Fibroblast of skin of left biceps (primary cell): Measurements from ENCODE around the gene MAP7.
"Not testable (repeated sequence)": the region's sequence is repeated elsewhere in the genome, so short reads cannot be mapped to it uniquely, and the experiment has no call there.

Experiments used
- DNase-seq, 2 experiments: peaks; one replicate each; pipeline ENCODE4 v3.0.0-alpha.2; 2013; ENCODE audit warnings: low read depth in 2 of 2

Gene MAP7

DNA sequence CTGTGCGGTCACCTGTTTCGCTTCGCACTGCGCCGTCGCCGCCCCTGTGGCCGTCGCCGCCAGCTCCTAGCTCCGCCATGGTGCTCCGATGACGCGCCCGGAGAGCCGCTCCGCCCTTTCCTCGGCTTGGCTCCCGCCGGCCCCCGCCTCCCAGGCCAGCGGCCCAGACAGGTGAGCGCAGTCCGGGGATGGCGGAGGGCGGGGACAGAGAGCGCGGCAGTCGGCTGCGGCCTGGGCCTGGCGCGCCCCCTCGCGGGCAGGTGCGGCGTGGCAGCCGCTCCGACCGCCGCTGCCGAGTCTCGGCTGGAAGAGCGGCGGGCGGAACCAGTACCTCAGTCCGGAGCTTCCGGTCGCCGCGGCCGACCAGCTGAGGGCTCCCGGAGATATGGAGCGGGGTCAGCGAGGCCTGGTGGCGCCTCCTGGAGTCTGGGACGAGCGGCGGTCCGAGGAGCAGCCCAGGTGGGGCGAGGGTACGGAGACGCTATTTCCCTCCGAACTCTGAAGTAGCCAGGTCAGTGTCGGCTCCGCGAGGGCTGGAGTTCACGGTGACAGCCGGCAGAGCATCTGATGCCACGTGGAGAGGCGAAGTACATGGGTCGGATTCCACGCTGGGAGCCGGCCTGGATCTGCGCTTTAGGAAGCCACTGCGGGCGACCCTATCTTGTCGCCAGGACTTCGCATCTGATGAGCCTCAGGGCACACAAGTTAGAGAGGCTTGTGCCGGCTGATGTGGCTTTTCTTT is at the start of gene MAP7:
Gene MAP7 (minus strand): TSS at position 93 of the 742 bp plus-strand sequence. CDS start 14 bp downstream, at position 79.
- DNase-seq, result no peak

DNA sequence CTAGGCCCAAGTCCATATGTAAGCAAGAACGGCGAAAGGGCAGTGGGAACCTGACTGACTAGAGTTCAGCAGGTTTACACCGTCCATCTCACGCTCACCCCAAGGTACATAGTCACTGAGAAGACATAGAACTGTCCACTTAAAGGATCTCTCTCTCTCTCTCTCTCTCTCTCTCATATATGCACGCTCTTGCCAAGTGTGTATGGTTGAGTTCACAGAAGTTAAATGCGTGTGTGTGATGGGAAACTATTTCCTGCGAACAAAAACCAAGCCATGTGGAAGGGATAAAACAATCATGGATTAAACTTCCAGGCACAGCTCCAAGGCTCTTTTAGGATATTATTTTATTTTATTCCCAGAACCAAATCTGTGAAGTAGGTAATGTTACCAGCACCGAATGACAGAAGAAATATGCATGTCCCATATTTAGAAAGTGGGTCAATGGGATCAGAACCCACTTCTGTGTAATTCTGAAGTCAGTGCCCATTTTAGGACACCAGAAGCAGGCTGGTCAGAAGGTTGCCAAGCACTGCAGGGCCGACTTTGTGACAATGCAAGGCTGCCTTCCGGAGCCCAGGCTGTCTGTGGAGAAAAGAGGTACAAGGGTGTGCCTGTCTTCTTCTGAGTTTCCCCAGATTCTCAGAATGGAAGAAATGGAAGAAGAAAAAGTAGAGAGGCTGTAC is 49.2 kb upstream of the MAP7 start:
- peak; percentile 58 to 72 for DNase-seq

DNA sequence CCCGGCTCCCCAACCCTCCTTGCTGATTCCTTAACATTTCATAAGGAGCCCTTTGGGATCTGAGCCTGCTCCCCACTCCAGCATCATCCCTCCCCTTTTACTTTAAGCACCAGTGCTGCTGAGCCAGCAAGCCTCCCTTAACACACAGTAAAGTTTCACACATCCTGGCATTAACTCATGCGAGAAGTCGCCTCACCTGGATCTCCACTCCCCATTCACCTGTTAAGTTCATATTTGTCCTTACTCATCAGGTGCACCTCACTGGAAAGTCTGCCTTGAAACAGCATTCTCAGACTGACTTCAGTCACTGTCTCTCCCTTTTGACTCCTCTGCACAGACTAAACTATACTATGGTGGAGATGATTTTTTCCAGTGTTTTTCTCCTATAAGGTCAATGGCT is 47.8 kb upstream of the MAP7 start:
- no peak for DNase-seq

DNA sequence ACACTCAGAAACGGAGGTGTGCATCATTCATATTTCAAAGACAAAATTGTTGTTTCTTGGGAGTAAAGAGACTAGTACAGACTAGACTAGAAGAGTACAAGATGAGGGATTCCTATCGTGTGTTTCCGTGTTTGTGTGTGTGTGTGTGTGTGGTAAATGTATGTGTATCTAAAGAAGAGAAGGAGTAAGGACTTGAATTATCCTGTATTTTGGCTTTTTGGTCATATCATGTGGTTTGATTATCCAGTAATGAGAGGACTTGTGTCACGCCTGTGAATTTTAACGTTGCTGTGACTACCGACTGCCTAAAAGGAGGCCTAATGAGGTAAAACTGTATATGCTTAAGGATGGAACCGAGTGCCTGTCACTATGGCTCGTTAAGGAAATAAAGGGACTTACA is 44.4 kb upstream of the MAP7 start:
- no peak for DNase-seq

DNA sequence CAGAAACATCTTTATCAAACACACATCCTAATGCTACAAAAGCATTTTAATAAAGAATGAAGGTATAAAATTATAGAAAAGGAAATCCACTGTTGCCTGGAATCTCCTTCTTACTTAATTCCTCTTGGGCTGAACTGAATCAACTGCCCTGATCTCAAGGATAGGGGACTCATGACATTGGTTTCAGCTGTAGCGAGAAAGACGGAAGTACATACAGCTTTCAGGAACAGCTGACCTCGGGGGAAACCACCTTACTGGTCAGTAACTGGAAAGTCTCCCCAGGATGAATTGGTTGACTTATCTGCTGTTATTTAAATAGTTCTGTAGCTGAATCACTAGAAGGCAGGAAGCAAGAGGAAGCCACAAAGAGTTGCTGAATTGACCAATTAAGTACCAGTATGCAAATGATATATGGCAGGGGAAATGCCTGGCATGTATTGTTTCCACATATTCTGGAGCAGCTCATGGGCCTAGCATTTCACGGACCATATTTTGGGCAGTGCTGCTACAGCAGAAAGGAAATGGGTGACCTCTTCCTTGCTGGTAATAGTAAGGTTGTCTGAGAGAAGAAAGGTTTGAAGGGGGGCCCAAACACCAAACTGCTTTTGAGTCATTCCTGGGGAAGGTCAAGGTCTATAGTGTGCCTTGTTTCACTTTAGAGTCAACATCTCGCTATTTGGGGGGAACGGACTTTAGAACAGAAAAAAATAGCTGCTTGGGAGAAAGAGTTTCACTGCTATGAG is 43.7 kb upstream of the MAP7 start:
- peak; percentile 83 to 90 for DNase-seq

DNA sequence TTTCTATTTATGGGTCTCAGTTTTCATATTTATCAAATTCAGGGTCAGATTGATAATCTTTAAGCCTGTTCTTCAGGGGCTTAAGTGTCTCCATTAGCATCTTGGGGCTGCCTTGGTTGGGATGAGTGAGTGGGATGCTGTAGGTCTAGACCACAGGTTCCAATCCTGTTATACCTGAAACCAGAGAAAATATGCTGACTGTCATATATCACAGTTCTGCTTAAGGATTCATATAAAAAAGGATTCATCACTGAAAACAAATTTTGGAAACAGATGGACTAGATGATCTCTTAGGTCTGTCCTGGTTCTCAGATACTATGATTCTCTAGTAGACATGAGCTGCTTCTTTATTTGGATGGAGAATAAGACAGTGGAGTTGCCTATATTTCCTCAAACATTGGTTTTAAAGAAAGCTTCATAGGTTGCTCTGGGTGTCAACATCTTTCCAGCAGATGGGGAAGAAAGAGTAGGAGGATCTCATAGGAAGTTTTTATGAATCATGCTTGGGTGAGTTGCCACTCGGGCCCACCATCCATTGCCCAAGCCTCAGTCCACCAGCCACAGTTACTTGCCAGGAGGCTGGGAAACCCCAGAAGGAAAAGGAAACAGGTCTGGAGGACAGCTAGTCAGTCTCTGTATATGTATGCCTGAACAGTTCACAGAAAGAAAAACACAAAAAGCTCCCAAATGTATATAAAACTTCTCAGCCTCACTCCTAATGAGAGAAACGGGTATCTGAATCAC is 42.9 kb upstream of the MAP7 start:
- no peak for DNase-seq

DNA sequence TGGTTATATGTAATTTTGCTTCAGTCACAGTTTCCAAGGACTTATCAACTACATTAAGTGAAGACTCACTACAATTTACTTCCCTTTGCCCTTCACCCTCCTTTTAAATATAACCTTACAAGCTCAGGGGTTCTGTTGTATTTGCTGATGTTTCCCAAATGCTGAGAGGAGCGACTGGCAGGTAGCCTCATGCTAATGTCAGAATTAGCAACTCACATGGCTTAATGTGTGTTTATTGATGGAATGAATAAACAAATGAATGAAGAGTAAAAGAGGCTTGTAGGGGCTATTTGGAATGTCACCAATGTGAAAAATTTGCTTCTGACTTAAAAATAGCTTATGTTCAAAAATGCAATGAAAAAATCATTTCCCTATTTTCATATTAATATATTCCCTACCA is 41.4 kb upstream of the MAP7 start:
- DNase-seq, result no peak

DNA sequence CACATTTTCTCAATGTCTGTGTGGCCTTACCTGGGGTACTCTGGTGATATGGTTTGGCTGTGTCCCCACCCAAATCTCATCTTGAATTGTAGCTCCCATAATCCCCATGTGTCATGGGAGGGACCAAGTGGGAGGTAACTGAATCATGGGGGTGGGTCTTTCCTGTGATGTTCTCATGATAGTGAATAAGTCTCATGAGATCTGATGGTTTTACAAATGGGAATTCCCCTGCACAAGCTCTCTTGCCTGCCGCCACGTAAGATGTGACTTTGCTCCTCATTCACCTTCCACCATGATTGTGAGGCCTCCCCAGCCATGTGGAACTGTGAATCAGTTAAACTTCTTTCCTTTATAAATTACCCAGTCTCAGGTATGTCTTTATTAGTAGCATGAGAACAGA is 40.6 kb upstream of the MAP7 start:
- DNase-seq, result not testable (repeated sequence)

DNA sequence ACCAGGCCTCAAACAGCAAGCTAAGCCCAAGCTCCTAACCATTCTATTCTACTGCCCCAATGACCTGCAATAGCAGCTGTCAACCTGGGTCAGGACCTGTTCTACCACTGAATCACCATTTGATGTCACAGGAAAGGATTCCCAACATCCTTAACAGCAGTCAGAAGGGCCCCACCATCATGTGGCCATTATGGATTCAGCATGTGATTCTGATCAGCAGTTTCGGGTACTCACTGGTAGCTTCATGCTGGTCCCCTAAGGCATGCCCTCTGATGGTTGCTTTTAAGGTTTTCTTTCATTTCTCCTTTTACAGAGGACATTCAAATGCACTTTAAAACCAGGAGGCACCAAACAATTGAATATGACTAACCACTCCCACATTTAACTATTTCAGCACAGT is 37.3 kb upstream of the MAP7 start:
- DNase-seq, result no peak

DNA sequence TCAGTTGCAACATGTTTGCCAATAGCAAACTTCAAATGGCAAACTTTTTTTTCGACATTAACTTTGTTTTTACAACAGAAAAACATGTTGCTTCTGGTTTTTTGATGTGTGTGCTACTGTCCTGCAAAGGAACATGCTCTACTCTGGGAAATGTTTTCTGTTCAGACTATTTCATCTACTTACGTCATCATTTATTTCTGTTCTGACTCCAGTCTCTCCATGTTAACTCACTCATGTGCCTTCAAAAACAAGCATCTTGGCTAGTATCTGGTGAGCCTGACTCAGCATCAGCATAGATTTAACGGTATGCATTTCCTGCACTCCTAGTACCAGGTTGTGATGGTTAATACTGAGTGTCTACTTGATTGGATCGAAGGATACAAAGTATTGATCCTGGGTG is 36.1 kb upstream of the MAP7 start:
- DNase-seq, result peak; percentile 72 to 79

DNA sequence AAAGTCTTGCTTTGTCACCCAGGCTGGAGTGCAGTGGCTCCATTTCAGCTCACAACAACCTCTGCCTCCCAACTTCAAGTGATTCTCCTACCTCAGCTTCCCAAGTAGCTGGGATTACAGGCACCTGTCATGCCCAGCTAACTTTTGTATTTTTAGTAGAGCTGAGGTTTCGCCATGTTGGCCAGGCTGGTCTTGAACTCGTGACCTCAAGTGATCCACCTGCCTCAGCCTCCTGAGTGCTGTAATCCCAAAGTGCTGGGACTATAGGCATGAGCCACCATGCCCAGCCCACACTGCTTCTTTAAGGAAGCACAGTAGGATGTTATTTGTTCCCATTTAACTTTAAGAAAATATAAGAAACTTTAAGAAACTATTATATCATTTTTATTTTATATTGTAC is 35.3 kb upstream of the MAP7 start:
- not testable (repeated sequence) for DNase-seq

DNA sequence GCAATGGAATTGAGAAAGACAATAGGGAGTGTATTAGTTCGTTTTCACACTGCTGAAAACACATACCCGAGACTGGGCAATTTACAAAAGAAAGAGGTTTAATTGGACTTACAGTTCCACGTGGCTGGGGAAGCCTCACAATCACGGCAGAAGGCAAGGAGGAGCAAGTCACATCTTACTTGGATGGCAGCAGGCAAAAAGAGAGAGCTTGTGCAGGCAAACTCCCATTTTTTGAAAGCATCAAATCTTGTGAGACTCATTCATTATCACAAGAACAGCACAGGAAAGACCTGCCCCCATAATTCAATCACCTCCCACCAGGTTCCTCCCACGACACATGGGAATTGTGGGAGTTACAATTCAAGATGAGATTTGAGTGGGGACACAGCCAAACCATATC is 34.1 kb upstream of the MAP7 start:
- DNase-seq, result not testable (repeated sequence)

DNA sequence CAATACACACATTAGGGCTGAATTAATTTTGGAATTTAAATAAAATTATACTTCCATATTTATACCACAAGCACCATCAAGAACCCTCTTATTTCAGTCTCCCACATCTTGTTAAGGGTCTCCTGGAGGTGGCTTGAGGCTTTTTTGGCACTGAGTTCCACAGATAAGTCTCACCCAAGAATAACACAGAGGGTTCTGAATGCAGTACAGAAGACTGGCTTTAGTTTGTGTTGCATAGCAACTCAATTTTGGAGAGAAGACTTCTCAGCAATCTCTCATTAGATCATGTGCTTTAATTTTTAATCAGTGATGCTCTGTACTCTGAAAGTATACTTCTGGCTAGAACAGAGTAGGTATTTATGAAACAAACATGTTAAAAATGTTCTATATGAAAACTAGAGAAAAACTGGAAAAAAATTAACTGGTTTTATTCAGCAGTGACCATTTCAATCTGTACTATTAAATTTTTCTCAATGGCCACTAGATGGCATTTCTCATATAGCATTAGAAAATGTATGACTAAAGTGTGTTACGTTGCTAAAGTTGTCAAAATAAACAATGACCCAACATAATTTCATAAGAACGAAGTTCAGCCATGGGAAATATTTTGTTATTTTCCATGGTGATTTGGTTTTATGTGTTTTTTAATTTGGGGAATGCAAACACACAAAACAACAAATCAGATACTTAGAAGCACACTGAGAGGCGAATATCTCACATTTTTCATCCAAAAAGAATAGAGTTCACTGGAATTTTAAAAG is 32.7 kb upstream of the MAP7 start:
- DNase-seq, result peak; percentile 38 to 65

DNA sequence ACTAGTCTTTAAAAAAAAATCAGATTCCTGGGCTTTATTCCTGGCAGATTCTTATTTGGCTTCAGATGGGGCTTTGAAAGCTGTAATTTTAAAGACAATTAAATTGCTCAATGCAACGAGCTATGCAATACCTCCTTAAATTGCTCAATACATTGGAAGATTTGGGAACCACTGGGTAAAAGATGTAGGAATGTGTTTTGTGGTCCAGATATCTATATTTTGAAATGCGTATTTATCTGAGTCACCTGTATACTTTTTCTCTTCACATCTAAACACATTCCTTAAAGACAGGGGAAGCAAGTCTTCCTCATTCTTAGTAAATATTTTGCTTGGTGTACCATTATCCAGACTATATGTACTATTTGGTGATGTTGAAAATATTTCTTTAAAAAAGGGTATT is 29.6 kb upstream of the MAP7 start:
- no peak for DNase-seq

DNA sequence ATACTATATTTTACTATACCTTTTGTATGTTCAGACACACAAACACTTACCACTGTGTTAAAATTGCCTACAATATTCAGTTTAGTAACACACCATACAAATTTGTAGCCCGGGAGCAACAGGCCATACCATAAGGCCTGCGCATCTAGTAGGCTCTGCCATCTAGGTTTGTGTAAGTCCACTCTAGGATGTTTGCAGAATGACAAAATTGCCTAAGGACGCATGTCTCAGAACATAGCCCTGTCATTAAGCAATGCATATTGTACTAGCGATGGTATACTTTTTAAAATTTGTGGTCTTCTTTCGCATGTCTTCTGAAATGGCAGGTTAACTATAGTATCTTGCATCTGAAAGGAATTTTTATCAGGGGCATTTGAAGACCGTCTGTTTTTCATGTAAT is 26.6 kb upstream of the MAP7 start:
- no peak for DNase-seq

DNA sequence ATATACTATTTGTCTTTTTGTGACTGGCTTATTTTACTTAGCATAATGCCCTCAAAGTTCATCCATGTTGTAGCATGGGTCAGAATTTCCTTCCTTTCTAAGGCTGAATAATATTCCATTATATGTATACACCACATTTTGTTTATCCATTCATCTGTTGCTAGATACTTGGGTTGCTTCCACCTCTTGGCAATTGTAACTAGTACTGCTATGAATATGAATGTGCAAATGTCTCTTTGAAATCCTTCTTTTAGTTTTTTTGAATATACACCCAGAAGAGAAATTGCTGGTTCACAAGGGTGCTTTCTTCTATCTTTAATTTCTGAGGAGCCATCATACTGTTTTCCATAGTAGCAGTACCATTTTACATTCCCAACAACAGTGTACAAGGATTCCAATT is 21.3 kb upstream of the MAP7 start:
- DNase-seq, result no peak

DNA sequence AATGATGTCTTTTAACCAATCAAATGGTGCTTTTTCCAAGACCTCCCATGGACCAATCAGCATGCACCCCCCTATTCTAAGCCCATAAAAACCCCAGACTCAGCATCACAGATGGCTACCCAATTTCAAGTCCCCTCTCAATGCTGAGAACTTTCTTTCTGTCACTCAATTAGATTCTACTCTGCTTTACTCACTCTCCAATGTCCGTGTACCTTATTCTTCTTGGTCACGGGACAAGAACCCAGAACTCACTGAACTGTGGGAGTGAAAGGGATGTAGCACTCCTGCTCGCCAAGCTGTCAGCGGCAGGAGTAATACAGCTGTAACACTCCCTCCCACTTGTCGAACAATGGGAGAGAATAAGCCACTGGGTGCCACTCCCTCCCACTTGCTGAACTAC is 20.8 kb upstream of the MAP7 start:
- no peak for DNase-seq

DNA sequence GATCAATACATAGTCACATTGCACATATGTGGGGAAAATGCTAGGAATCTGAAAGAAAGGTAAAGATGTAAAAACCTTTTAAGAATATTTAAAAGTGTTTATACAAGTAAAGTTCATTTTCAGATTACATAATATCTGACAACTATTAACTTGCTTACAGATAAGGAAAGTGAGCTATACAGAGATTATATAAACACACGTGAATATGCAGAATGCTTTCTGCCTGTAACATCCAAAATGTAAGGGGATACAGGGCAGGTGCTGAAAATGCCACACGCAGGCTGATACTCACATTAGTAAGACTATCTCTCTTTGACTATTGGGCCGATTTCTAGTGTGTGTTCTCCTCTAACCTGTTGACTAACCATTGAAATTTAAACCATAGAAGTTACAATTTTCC is 17.9 kb upstream of the MAP7 start:
- no peak for DNase-seq

DNA sequence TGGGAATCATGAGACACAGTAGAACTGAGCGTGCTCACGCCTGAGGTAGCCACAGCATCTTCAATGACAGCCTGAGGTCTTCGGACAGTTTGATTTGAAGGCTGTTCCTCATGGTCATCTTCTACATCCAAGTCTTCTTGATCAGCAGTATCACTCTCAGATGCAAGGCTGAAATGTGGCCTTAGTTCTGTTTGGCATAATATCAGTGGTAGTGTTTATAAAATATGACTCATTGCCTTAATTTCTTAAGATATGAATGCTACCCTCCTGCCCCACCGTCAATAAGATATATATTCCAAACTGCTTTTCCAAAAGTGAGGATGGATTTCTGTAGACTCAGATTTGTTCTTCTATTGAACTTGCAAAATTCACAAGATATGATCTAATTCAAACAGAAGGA is 17.5 kb upstream of the MAP7 start:
- DNase-seq, result no peak

DNA sequence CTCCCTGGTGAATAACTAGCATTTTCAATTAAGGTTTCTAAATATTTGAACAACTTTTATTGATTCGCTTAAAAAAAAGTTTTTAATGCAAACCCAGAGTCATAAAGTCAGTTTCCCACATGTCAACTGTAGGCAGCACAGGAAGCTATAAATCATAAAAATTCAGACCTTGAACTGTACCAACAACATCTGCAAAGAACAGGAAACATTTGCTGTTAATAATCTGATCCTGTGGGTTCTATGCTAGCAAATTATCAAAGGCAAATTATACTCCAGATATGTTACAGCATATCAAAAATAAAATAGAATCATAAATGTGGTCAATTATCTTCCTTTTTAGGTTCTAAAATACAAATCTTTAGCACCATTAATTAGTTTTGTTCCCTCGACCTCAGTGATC is 16.6 kb upstream of the MAP7 start:
- no peak for DNase-seq

DNA sequence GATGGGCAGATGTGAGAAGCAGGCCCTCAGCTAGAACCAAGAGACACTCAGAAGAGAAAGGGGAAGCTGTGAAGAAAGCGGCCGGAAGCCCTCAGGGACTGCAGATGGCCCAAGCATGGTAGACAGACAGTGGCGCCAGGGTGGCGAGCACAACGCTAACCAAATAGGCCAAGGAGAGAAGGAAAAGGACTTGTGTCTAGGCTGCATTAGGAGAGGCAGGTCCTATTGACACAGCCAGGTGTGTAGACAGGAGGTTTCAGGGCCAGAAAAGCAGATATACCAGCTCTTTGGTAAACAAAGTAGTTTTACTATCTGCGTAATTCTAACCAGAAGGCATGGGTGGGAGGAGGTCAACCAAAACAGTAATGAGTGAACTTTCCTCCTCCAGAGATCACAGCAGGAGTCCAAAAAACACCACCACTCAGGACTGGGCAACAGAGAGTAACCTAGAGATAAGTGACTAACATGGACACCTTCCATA is 15.8 kb upstream of the MAP7 start:
- DNase-seq, result no peak
